ENCODE results near the gene HSPA12A.

HSPA12A gene

DNA sequence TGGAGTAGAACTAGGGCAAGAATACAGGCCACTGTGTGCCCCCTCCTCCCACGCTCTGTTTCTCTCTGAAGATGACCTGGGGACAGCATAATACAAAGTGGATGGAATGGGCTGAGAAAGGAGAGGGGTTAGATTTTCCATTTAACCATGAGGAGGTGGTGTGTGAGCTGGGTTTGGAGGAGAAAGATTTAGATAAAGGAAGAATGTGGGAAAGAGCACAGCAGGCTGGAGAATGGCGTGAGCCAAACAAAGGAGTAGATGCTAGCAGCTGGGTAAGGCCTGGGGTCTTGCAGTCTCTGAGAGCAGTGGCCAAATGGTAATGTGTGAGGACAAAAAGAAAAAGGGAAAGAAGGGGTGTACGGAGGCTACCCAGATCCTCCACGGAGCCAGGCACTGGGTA is 113.0 kb downstream of the HSPA12A start:
- no peak for DNase-seq (ENCODE audit: low read depth in 3 of 3)

DNA sequence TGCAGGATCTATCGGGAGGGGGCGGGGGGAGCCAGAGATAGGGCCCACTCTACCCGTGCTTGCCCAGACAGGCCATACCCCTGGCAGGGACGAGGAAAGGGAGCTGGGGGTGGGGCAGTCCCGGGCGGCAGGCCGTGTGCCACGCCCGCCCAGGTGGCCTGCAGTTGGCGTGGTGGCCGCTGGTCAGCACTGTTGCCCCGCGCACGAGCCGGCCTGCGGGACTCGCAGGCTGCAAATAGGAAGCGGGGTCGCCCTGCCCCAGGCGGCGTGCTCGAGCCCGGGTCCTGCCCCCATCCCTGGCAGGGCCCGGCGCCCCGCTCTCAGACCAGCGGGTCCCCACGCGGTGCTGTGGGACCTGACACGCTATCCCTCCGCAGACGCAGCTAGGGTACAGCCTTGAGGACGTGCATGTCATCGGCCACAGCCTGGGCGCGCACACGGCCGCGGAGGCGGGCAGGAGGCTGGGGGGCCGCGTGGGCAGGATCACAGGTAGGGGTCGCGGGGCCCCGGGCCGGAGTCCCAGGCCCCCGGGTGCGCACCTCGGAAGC is 114.9 kb downstream of the HSPA12A start:
- no peak for DNase-seq (ENCODE audit: low read depth in 3 of 3)

DNA sequence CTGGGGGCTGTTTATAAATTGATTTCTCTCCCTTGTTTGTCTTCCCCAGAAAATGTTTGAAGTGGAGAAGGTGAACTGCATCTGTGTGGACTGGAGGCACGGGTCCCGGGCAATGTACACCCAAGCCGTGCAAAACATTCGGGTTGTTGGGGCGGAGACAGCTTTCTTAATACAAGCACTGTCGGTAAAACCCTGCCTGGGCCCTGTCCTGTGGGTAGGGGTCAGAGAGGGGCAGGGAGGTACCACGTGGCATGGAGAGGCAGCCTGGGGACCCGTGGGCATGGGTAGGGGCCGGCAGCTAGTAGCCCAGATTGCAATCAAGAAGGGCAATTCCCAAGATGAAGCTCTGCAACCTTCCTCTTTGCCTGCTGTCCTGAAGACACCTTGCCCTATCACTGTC is 115.6 kb downstream of the HSPA12A start:
- no peak for DNase-seq (ENCODE audit: low read depth in 3 of 3)

DNA sequence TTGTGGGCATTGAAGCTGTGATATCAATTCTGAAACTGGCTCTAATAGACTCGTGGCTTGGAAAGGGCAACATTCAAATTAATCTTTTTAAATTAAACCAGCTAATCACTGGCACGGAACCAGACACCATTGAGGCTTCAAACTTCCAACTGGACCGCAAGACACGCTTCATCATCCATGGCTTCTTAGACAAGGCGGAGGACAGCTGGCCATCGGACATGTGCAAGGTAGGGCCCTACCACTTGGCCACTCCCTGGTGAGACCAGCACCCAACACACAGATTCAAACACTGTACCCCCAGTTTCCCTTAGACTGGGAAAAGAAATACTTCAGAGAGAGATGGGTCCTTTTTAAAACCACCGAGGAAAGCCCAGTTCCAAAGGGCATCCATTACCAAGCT is 116.5 kb downstream of the HSPA12A start:
- no peak for DNase-seq (ENCODE audit: low read depth in 3 of 3)

DNA sequence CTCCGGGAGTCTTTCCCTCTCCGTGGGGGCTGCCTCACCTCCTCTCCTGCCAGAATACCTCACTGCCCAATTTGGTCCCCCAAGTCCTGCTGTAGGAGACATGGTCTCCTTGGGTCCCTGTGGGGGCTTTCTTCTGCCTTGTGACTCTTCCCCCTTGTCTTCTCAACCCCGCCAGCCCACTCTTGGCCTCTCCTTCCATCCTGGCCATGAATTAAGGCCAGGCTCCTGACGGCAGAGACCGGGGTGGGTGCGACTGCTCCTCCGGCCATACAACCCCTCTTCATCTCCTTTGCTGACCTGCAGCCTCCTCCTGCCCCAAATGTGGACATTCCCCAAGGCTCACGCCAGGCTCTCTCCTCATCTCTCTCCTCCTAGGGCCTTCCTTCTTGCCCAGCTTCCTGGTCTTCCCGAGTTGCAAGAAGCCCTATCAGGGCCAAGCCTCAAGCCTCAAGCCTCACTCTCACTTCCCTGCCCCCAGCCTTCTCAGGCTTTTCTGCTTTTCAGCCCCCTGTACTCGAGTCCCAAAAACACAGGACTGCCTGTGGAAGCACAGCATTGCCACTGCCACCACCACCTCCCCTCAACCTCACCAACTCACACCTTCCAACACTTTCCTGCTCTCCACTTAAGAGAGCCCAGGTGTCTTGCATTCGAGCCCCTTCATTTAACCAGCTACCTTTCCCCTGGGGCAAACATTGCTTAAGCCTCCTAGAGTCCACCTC is 120.3 kb downstream of the HSPA12A start:
- DNase-seq (ENCODE audit: low read depth in 3 of 3) = no peak

DNA sequence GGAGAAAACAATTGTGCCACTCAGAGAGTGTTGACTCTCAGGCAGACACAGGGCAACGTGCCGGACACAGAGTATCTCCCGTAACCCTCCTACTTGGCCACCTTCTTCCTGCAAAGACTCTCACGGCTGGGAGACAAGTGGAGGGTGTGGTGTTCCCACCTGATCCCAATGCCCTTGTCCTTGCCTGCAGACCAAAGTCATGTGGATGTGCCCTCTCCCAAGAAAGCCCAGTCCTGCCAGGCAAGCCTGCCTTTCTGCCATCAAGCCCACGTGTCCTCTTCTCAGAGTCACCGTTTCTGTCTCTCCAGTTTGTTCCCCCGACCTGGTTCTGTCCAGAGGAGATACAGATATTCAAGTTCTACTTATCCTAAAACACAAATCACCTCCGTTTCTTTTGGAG is 120.9 kb downstream of the HSPA12A start:
- DNase-seq (ENCODE audit: low read depth in 3 of 3) = no peak
